Activated naive CD4-positive, alpha-beta T cell treated with anti-CD3 and anti-CD28 coated beads, Interleukin-2, amount 10 ng/mL, durations not matched to agents 7 days and 5 days (primary cell): ENCODE measurements around the gene DYNLRB1.
A peak's percentile ranks its signal among the peaks of the same experiment; 100 is the strongest.

Source experiments
- CTCF ChIA-PET: fragments of 350-600 bp; sonication (Branson Sonifier 250); formaldehyde crosslinking; loops from one replicate; lab custom pipeline; 2021; ENCODE audit warnings: antibody characterized with exemption; lab: Charles Lee
- DNase-seq: peaks from one replicate; pipeline ENCODE4 v3.0.0-alpha.2; 2020
- H3K27ac Mint-ChIP-seq: one replicate; pipeline ENCODE4 v1.8.0; 2021; ENCODE audit warnings: mild to moderate bottlenecking, moderate library complexity, mixed read lengths
- H3K27me3 Mint-ChIP-seq: one replicate; pipeline ENCODE4 v1.8.0; 2021; ENCODE audit warnings: mild to moderate bottlenecking, mixed read lengths
- H3K36me3 Mint-ChIP-seq: one replicate; pipeline ENCODE4 v1.8.0; 2021; ENCODE audit warnings: mixed read lengths
- H3K4me1 Mint-ChIP-seq: one replicate; pipeline ENCODE4 v1.8.0; 2021; ENCODE audit warnings: mixed read lengths
- H3K4me3 Mint-ChIP-seq: one replicate; pipeline ENCODE4 v1.8.0; 2021; ENCODE audit warnings: mild to moderate bottlenecking, moderate library complexity, mixed read lengths
- H3K9me3 Mint-ChIP-seq: one replicate; pipeline ENCODE4 v1.8.0; 2021; ENCODE audit warnings: mixed read lengths

The DYNLRB1 gene

DNA sequence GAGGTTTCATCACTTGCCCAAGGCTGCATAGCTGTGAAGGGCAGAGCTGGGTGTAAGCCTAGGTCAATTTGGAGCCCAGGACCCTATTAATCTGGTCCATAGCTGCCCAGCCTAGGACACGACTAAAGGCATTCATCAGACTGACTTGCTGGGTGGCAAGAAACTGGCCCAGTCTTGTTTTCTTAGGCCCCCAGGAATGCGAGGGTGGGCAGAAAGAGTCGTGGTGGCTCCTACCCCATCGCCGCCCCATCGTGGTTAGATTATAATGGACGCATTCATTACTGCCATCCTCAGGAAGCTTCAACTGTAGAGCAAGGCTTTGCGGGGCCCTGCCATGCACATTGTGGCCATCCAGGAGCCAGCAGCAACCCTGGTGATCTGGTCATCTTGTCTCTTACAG is 16.1 kb downstream of the DYNLRB1 start:
- Mint-ChIP-seq H3K27ac (no peak overlapping the region), H3K4me3 (no peak overlapping the region), H3K4me1 (no peaks in the 10 kb centered on the region), H3K9me3 (no peaks in the 10 kb centered on the region), H3K36me3 (peaks cover 37% of the 10 kb centered on the region), H3K27me3 (no peaks in the 10 kb centered on the region)
- CTCF ChIA-PET = interaction anchor here (0.7 to 1.2 kb wide), 2 partner anchors 220 to 223 kb away, joined by 3 to 4 read pairs; no protein-coding TSS in a partner anchor
- DNase-seq = no peak

DNA sequence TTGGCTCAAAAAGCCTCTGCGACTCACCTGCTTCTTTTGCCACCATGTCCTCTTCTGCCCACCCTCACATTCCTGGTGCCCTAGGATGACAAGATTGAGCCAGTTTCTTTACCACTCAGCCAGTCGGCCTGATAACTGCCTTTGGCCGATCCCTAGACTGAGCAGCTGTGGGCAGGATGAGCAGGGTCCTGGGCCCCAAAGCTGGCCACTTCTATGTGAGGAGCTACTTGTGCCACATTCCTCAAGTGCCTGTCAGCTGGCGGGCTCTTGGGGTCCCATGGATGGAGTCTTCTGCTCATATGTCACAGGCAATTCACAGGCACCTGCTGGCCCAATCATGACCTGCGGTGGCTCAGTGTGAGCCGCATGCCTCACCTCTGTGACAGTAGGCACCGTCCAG is 16.5 kb downstream of the DYNLRB1 start:
- H3K27me3 Mint-ChIP-seq = no peaks in the 10 kb centered on the region
- CTCF ChIA-PET = no interaction called here
- H3K4me1 Mint-ChIP-seq = no peaks in the 10 kb centered on the region

DNA sequence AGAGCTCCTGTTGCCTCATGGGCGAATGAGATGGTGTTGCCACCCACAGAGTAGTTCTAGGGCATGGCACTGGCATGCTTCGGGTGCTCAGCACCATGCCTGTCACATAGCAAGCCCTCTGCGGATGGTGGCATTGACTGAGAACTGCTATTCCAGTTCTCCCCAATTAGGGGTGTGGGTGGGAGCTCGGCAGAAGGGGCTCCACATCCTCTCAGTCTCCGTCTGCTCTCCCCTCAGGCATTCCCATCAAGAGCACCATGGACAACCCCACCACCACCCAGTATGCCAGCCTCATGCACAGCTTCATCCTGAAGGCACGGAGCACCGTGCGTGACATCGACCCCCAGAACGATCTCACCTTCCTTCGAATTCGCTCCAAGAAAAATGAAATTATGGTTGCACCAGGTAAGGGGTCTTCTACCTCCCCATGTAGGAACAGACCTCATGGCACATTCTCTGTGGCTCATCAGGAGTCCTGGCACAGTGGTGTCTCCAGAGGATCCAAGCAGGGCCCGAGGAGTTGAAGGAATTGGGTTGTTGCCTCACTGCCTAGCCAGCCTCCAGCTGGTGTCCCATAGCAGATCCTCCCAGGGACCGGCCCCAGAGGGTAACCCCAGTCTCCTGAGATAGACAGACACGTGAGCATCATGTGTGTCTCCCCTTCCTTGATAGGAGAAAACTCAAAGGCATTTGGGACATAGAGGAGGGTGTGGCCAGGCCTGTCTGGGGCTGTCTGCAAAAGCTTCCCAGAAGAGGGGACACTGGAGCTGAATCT is 18.4 kb downstream of the DYNLRB1 start:
- no peak overlapping the region for H3K27ac Mint-ChIP-seq
- CTCF ChIA-PET = interaction anchor here (1.6 to 1.9 kb wide), 2 partner anchors 173 to 222 kb away, joined by 4 to 6 read pairs; no protein-coding TSS in a partner anchor
- H3K36me3 Mint-ChIP-seq = peaks cover 29% of the 10 kb centered on the region
- H3K4me3 Mint-ChIP-seq = no peak overlapping the region
- H3K27me3 Mint-ChIP-seq = no peaks in the 10 kb centered on the region
- H3K9me3 Mint-ChIP-seq = no peaks in the 10 kb centered on the region
- no peak for DNase-seq
- no peaks in the 10 kb centered on the region for H3K4me1 Mint-ChIP-seq

More for the DNA sequence above, 16.5 kb downstream of the DYNLRB1 start:
- no peak overlapping the region for H3K27ac Mint-ChIP-seq
- no peaks in the 10 kb centered on the region for H3K9me3 Mint-ChIP-seq
- H3K4me3 Mint-ChIP-seq = no peak overlapping the region
- H3K36me3 Mint-ChIP-seq = peaks cover 34% of the 10 kb centered on the region
- no peak for DNase-seq

DNA sequence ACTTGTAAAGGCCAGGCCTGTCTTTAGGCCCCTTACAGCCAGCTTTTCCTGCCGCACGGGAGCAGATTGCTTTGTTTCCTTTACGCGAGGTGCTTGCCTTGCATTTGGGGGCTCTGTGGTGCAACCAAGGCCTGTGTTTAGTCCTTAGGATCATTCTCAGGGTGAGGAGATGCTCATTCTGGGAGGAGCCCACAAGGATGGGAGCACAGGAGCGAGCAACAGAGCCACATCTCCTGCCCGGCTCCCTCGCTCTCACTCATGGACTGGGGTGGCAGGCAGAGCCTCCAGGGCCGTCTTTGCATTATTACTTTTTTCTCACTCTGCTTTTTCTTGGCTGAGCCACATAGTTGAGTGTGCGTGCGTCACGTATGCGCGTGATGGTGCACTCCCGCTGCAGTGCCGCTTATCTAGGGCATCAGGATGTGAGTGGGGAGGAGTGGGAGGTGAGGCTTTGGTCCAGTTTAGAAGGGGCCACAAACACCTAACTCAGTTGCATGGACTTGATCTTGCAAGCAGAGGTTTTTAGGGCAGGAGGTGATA is 19.1 kb downstream of the DYNLRB1 start:
- no peaks in the 10 kb centered on the region for H3K27me3 Mint-ChIP-seq
- peaks cover 28% of the 10 kb centered on the region for H3K36me3 Mint-ChIP-seq

DNA sequence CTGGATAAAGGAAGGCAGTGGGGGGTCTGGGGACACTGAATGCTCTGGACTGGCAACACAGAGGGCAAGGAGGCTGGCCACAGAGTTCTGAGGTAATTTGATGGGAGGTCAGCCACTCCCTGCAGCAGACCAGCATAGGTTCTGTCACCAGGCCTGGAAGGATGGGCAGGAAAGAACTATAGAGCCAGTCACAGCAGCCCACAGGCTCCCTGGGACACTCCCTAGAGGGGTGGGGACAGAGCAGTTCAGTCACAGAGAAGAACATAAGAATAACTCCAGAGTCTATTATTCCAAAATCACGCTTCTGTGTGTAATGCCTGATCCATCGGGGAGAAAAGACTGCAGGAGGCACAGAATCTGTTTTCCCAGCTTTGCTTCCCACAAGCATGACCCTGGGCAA is 19.6 kb downstream of the DYNLRB1 start:
- CTCF ChIA-PET = interaction anchor here (1.0 to 6.3 kb wide), 4 partner anchors 168 to 238 kb away, joined by 3 to 63 read pairs (median 10); partner anchors contain the start of gene TP53INP2
- no peak overlapping the region for H3K27ac Mint-ChIP-seq
- peaks cover 1% of the 10 kb centered on the region for H3K4me1 Mint-ChIP-seq
- peaks cover 30% of the 10 kb centered on the region for H3K36me3 Mint-ChIP-seq
- H3K4me3 Mint-ChIP-seq = no peak overlapping the region
- no peak for DNase-seq
- no peaks in the 10 kb centered on the region for H3K9me3 Mint-ChIP-seq
- H3K27me3 Mint-ChIP-seq = no peaks in the 10 kb centered on the region

More for the DNA sequence above, 19.1 kb downstream of the DYNLRB1 start:
- no peak overlapping the region for H3K27ac Mint-ChIP-seq
- no peak overlapping the region for H3K4me3 Mint-ChIP-seq
- no peaks in the 10 kb centered on the region for H3K4me1 Mint-ChIP-seq
- no peak for DNase-seq
- H3K9me3 Mint-ChIP-seq = no peaks in the 10 kb centered on the region
- CTCF ChIA-PET = interaction anchor here (1.0 to 6.3 kb wide), 5 partner anchors 172 to 238 kb away, joined by 3 to 63 read pairs (median 6); no protein-coding TSS in a partner anchor

DNA sequence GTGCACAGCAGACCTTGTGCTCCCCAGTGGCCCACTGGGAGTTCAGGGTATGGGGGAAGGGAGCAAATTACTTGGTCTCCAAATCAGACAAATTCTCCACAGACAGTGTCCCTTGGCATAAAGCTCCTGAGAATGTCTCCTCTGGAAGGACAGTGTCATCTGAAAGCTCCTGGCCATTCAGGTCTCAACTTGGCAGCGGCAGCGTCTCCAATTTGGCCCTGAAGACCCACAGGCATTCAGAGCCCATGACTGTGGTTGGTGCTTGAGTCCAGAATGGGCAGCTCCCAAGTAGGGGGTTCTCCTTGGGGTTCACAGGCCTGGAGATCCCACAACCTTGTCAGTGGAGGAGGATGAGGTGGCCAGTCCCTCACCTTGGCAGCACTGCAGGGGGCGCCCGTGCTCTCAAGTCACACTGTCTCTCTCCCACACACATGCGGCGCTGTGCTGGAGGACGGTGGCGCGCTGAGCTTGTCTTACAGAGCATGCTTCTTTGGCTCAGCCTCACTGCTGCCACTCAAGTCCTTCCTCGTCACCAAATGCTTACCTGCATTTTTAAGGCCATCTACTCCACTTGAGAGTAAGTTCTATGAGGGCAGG is 20.7 kb downstream of the DYNLRB1 start:
- no peak overlapping the region for H3K4me3 Mint-ChIP-seq
- H3K4me1 Mint-ChIP-seq = peaks cover 9% of the 10 kb centered on the region
- peak; percentile 62 for DNase-seq
- H3K9me3 Mint-ChIP-seq = no peaks in the 10 kb centered on the region
- H3K27me3 Mint-ChIP-seq = no peaks in the 10 kb centered on the region
- peaks cover 37% of the 10 kb centered on the region for H3K36me3 Mint-ChIP-seq
- H3K27ac Mint-ChIP-seq = no peak overlapping the region
- CTCF ChIA-PET = interaction anchor here (0.5 to 6.3 kb wide), 10 partner anchors 13 to 1168 kb away, joined by 3 to 63 read pairs (median 3); partner anchors contain the start of gene TP53INP2

DNA sequence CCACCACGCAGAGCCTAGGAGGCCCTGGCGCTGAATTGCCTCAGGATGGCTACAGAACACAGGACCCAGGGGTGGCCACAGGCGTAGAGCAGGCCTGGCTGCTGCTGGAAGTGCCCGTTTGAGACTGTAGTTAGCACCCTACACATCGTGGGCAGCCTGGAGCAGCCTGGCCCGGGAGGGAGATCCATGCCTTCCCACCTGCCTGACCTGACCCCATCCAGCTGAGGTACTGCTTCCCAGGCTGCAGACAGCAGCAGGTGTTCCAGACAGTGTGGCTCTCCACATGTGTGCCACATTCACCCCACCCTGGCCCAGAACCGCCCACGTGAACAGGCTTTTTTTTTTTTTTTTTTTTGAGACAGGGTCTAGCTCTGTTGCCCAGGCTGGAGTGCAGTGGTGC is 21.4 kb downstream of the DYNLRB1 start:
- Mint-ChIP-seq H3K9me3 (no peaks in the 10 kb centered on the region), H3K27me3 (no peaks in the 10 kb centered on the region), H3K27ac (no peak overlapping the region), H3K4me3 (no peak overlapping the region), H3K36me3 (peaks cover 39% of the 10 kb centered on the region), H3K4me1 (peaks cover 11% of the 10 kb centered on the region)
- DNase-seq = no peak
- CTCF ChIA-PET = interaction anchor here (0.6 to 6.3 kb wide), 15 partner anchors 21 to 347 kb away, joined by 3 to 63 read pairs (median 3); partner anchors contain the start of gene TP53INP2

DNA sequence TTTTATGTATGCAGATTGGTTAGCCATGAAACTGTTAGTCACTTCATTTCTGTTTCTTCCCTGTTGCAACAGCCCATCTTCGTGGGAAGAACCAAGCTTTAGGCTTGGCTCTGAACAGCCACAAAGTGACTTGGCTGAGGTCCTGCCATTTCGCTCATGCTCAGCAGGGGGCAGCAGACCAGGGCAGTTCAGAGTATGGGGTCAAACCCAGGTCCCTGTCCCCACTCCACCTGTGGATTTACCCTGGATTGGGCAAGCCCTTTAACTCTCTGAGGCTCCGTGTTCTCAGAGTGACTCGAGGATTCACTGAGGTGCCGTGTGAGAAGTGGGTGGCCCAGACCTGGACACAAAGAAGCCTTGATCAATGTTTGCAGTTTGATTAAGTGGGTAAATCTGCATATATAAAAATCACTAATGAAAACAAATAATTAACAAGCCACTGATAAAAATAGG is 22.5 kb downstream of the DYNLRB1 start:
- peaks cover 39% of the 10 kb centered on the region for H3K36me3 Mint-ChIP-seq
- H3K27me3 Mint-ChIP-seq = no peaks in the 10 kb centered on the region

DNA sequence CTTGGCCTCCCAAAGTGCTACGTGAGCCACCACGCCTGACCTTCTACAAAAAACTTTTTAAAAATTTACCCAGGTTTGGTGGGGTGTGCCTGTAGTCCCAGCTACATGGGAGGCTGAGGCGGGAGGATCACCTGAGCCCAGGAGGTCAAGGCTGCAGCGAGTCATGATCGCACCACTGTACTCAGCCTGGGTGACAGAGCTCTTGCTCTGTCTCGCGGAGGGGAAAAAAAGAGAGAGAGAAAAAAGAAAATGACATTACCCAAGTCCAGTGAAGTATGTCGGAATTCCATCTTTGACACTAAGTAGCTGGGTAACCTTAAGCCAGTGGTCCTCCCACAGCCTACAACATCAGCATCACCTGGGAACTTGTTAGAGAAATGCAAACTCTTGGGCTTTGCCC is 23.5 kb downstream of the DYNLRB1 start:
- CTCF ChIA-PET = interaction anchor here (1.2 to 6.3 kb wide), 9 partner anchors 8 to 230 kb away, joined by 3 to 63 read pairs (median 7); no protein-coding TSS in a partner anchor
- H3K4me1 Mint-ChIP-seq = peaks cover 20% of the 10 kb centered on the region
- H3K27ac Mint-ChIP-seq = no peak overlapping the region

More for the DNA sequence above, 22.5 kb downstream of the DYNLRB1 start:
- no peaks in the 10 kb centered on the region for H3K9me3 Mint-ChIP-seq
- H3K4me1 Mint-ChIP-seq = peaks cover 11% of the 10 kb centered on the region
- H3K4me3 Mint-ChIP-seq = no peak overlapping the region
- CTCF ChIA-PET = interaction anchor here (0.6 to 6.3 kb wide), 19 partner anchors 9 to 348 kb away, joined by 3 to 63 read pairs (median 3); no protein-coding TSS in a partner anchor
- H3K27ac Mint-ChIP-seq = peak overlapping the region; percentile 7
- DNase-seq = peak; percentile 72

DNA sequence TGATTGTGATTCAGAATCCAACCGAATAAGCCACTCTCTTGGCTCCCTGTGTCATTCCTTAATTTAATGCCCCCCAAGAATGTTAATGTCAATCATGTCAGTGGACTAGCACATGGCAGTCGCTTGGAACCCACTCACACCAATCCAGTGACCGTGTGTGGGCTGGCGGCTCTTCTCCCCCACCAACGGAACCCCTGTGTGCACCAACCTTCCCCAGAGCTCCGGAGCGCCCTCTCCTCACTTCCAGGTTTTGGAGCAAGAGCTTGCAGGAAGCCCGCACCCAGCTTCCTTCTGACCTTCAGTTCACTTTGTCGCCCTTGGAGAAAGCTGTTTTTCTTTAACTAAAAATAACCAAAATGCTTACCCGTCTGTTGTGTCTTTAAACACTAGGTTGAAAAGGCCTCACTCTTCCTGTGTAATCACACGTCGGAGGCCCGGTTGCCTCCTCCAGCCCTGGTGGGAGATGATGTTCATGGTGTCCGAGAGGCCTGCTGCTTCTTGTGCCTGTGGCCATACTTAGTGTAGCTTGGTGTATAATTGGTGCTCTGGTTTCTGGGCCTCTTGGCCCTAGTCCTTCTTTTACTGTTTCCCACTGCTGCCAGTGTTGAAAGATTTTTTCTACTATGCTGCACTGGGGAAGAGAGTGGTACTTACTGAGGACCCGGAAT is 24.5 kb downstream of the DYNLRB1 start:
- Mint-ChIP-seq H3K27me3 (peaks cover 3% of the 10 kb centered on the region), H3K36me3 (peaks cover 31% of the 10 kb centered on the region), H3K4me3 (no peak overlapping the region), H3K27ac (no peak overlapping the region), H3K4me1 (peaks cover 21% of the 10 kb centered on the region), H3K9me3 (no peaks in the 10 kb centered on the region)
- CTCF ChIA-PET = interaction anchor here (0.9 to 6.3 kb wide), 6 partner anchors 10 to 229 kb away, joined by 3 to 63 read pairs (median 6); no protein-coding TSS in a partner anchor
- no peak for DNase-seq

More for the DNA sequence above, 23.5 kb downstream of the DYNLRB1 start:
- DNase-seq = no peak
- Mint-ChIP-seq H3K9me3 (no peaks in the 10 kb centered on the region), H3K36me3 (peaks cover 39% of the 10 kb centered on the region), H3K4me3 (no peak overlapping the region), H3K27me3 (no peaks in the 10 kb centered on the region)

DNA sequence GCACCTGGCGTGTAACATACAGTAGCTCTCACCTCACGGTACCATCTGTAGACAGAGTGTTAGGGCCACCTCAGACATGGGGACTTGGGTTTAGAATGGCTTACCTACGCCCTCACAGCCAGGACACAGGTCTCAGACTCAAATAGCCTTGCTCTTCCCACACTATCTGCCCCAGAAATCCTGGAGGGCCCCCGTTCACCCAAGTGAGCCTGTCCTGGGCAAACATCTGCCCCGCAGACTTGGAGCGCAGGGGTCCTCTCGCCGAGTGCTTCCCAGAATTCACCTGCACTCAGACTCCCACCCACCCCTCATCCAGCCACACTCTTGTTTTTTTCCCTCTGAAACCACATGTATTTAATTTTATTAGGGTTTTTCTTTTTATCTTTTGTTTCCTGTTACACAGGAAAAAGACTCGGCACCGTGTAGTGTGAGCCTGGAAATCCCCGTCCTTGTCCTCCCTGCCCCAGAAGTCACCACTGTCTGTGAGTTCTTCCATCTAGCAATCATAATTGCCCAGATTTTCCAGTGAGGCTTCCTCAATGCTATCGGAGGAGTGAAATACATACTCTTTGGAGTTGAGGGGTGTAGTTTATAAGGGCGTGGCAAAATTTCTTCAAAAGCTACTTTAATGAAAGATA is 25.2 kb downstream of the DYNLRB1 start:
- Mint-ChIP-seq H3K36me3 (peaks cover 30% of the 10 kb centered on the region), H3K4me3 (no peak overlapping the region), H3K9me3 (no peaks in the 10 kb centered on the region), H3K27ac (peak overlapping the region; percentile 72), H3K4me1 (peaks cover 21% of the 10 kb centered on the region), H3K27me3 (peaks cover 5% of the 10 kb centered on the region)
- CTCF ChIA-PET = interaction anchor here (0.9 to 6.3 kb wide), 3 partner anchors 166 to 229 kb away, joined by 4 to 63 read pairs (median 25); no protein-coding TSS in a partner anchor
- DNase-seq = no peak

DNA sequence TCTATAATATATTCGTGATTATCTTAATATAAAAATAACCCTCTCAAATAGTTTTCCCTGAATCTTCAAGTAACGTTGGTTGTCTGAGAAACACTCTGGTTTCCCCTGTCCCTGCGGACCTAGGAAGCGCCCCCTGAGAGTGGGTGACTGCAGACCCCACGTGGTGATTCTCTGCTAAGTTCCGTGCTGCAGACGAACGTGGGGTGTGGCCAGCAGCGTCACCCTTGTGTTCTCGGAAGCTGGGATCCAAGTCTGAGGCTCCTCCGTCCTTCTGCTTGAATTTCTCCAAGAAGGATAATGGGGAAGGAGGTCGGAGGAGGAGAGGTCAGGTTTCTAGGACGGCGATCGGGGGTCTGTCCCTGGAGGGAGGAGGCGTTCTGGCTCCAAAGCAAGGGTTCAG is 25.7 kb downstream of the DYNLRB1 start:
- CTCF ChIA-PET = interaction anchor here (4.4 to 6.3 kb wide), 2 partner anchors 165 to 229 kb away, joined by 25 to 63 read pairs; no protein-coding TSS in a partner anchor
- Mint-ChIP-seq H3K27ac (no peak overlapping the region), H3K4me3 (no peak overlapping the region), H3K36me3 (peaks cover 27% of the 10 kb centered on the region), H3K9me3 (no peaks in the 10 kb centered on the region), H3K4me1 (peaks cover 21% of the 10 kb centered on the region), H3K27me3 (peaks cover 5% of the 10 kb centered on the region)
- no peak for DNase-seq

DNA sequence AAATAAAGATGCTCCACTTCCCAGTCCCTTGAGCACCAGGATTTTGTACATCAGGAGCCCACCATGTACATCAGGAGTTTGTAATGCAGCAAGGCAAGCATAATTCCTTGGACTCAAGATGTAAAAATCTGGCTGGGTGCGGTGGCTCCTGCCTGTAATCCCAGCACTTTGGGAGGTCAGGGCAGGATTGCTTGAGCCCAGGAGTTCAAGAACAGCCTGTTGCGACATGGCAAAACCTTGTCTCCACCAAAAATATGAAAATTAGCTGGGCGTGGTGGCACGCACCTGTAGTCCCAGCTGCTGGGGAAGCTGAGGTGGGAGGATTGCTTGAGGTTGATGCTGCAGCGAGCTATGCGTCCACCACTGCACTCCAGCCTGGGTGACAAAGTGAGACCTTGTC is 26.2 kb downstream of the DYNLRB1 start:
- peaks cover 5% of the 10 kb centered on the region for H3K27me3 Mint-ChIP-seq
- CTCF ChIA-PET = interaction anchor here (1.2 to 2.8 kb wide), 2 partner anchors 20 to 230 kb away, joined by 3 to 14 read pairs; no protein-coding TSS in a partner anchor
- H3K36me3 Mint-ChIP-seq = peaks cover 22% of the 10 kb centered on the region
- no peak overlapping the region for H3K27ac Mint-ChIP-seq
- H3K4me1 Mint-ChIP-seq = peaks cover 21% of the 10 kb centered on the region
- no peaks in the 10 kb centered on the region for H3K9me3 Mint-ChIP-seq
- DNase-seq = no peak
- H3K4me3 Mint-ChIP-seq = no peak overlapping the region
